ENCODE measurements around the gene BMPER. TPM values are rescaled to one million over a fixed set of nuclear protein-coding genes. Genes with fewer than 3 reads are reported as not detected.

BMPER gene
- polyA plus RNA-seq, 1 donor from 2014 or later = 2.1 TPM

DNA sequence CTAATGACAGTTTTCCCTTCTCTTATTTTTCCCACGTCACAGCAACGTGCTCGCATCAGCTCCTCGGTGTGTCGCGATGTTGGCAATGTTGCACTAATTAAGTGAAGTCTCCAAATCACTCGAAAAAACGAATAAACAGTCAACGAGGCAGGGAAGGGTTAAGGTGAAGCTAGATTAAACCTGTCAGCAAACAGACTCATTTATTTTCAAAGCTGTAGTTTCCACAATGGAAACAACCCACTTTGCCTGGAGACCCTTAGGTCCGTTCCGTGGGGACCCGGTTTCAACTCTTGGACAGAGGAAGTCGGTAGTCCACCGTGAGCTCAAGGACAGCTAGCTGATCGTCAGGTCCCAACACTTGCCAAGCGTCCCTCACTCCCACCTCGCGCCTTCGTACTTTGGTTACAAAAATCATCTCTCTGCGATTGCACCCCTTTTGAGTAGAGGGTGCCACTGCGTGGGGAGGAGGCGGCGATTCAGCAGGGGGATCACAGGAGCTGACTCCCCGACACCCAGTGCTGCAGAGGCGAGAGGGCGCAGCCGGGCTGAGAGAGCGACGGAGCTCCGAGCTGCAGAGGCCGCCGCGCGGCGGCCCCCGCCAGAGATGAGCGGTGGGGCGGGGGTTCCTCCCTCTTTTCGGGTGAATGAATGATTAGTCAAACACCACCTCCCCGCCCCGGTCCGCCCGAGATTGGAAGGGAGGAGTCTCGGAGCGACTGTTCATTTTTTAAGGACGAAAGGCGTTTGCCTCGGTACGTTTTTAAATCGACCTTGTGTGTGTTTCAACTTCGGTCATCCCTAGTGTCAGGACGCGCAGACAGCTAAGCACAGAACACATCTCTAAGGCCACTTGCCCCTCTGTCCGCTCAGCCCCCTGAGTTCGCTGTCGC, 1.3 kb upstream of the BMPER start:
- peak overlapping the region; percentile 63 for H3K9ac ChIP-seq (ENCODE audit: low read length)
- peaks cover 52% of the 10 kb centered on the region for H3K27me3 ChIP-seq (ENCODE audit: insufficient read depth, low read depth, low read length)
- no peaks in the 10 kb centered on the region for H3K36me3 ChIP-seq (ENCODE audit: insufficient read depth, low read length)
- no peaks in the 10 kb centered on the region for H3K9me2 ChIP-seq (ENCODE audit: insufficient read depth, low read length)
- no peaks in the 10 kb centered on the region for H3K9me3 ChIP-seq (ENCODE audit: low read length)
- peak overlapping the region; percentile 87 for H3K4me3 ChIP-seq (ENCODE audit: low read length)
- H3K4me2 ChIP-seq (ENCODE audit: low read length) = peak overlapping the region; percentile 81
- no peaks in the 10 kb centered on the region for H4K20me1 ChIP-seq (ENCODE audit: insufficient read depth)
- no peaks in the 10 kb centered on the region for H3K79me2 ChIP-seq (replicated peaks; ENCODE audit: insufficient read depth, low read length)
- TF ChIP-seq RAD21 (conservative IDR thresholded peaks at IDR 0.05) (no peak), EP300 (conservative IDR thresholded peaks at IDR 0.05; ENCODE audit: poor library complexity, severe bottlenecking) (no peak), SMC3 (conservative IDR thresholded peaks at IDR 0.05; ENCODE audit: poor library complexity) (no peak), POLR2AphosphoS5 (IDR thresholded peaks at IDR 0.05) (peak; percentile 25), MXI1 (conservative IDR thresholded peaks at IDR 0.05; ENCODE audit: poor library complexity, severe bottlenecking) (no peak), TAF1 (IDR thresholded peaks at IDR 0.05; ENCODE audit: low read depth) (no peak)
- peak overlapping the region; percentile 35 for H2AFZ ChIP-seq (ENCODE audit: low read depth, low read length)
- H3F3A ChIP-seq (ENCODE audit: insufficient read depth, low read length, poor library complexity, severe bottlenecking) = peaks cover 5% of the 10 kb centered on the region
- H3K27ac ChIP-seq (ENCODE audit: low read length) = no peak overlapping the region

DNA sequence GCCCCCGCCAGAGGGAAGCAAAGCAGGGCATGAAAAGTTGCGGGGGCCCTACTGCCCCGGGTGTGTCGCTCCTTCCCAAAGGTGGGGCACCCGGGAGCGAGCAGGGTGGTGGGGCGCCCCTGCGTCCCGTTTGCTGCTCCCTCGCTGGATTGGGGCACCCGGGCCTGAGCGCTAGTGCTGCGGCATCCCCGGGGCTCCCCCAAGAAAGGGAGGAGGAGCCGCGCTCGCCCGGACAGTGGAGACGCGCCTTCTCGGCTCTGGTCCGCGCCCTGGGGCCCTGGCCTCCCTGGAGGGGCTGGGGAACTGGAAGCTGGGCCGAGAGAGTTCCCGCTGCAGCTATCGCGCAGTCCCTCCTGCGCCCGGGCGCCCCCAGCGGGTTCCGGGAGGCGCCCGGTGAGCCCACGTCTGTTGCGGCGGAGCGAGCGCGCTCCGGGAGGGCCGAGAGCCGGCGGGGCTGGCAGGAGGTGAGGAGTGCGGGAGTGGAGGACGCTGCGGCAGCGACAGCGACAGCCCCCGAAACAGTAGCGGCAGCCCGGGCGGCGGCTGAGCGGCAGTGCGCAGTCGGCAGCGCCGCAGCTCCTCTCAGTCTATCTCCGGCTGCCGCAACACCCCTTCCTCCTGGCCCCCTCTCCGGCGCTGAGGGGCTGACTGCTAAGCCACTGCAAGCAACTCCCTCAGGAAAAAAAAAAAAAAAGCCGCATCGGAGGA, 504 bp upstream of the BMPER start:
- Histone ChIP-seq H3K9me3 (ENCODE audit: low read length) (no peaks in the 10 kb centered on the region), H4K20me1 (ENCODE audit: insufficient read depth) (no peaks in the 10 kb centered on the region), H3K4me3 (ENCODE audit: low read length) (peak overlapping the region; percentile 87), H3K27ac (ENCODE audit: low read length) (no peak overlapping the region), H3K9ac (ENCODE audit: low read length) (peak overlapping the region; percentile 63), H3K9me2 (ENCODE audit: insufficient read depth, low read length) (no peaks in the 10 kb centered on the region), H3K4me2 (ENCODE audit: low read length) (peak overlapping the region; percentile 81), H3F3A (ENCODE audit: insufficient read depth, low read length, poor library complexity, severe bottlenecking) (peaks cover 5% of the 10 kb centered on the region), H3K27me3 (ENCODE audit: insufficient read depth, low read depth, low read length) (peaks cover 52% of the 10 kb centered on the region), H3K79me2 (replicated peaks; ENCODE audit: insufficient read depth, low read length) (no peaks in the 10 kb centered on the region), H3K36me3 (ENCODE audit: insufficient read depth, low read length) (no peaks in the 10 kb centered on the region), H2AFZ (ENCODE audit: low read depth, low read length) (no peak overlapping the region)
- TF ChIP-seq EP300 (conservative IDR thresholded peaks at IDR 0.05; ENCODE audit: poor library complexity, severe bottlenecking) = no peak
- peak; percentile 19 for TF ChIP-seq TAF1 (IDR thresholded peaks at IDR 0.05; ENCODE audit: low read depth)
- TF ChIP-seq RAD21 (conservative IDR thresholded peaks at IDR 0.05) = peak; percentile 7
- TF ChIP-seq, protein P1, sequence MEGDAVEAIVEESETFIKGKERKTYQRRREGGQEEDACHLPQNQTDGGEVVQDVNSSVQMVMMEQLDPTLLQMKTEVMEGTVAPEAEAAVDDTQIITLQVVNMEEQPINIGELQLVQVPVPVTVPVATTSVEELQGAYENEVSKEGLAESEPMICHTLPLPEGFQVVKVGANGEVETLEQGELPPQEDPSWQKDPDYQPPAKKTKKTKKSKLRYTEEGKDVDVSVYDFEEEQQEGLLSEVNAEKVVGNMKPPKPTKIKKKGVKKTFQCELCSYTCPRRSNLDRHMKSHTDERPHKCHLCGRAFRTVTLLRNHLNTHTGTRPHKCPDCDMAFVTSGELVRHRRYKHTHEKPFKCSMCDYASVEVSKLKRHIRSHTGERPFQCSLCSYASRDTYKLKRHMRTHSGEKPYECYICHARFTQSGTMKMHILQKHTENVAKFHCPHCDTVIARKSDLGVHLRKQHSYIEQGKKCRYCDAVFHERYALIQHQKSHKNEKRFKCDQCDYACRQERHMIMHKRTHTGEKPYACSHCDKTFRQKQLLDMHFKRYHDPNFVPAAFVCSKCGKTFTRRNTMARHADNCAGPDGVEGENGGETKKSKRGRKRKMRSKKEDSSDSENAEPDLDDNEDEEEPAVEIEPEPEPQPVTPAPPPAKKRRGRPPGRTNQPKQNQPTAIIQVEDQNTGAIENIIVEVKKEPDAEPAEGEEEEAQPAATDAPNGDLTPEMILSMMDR (IDR thresholded peaks at IDR 0.05; ENCODE audit: poor library complexity, severe bottlenecking) = peak; percentile 56

DNA sequence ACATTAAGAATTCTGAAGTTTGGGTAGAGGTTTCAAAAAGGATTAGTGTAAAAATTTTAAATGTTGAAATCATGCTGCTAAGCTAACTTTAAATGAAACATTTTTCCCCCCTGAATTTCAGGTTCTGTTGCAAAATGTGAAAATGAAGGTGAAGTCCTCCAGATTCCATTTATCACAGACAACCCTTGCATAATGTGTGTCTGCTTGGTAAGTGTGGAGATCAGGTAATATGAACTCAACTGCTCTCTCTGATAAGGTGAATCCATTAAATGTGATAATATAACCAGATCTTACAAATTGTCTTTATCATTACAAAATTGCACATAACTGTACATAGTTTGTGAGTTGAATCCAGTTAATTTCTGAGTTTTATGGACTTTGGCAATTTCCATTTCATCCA, 1.4 kb downstream of the BMPER start:
- no peak overlapping the region for H3K4me2 ChIP-seq (ENCODE audit: low read length)
- no peaks in the 10 kb centered on the region for H3K79me2 ChIP-seq (replicated peaks; ENCODE audit: insufficient read depth, low read length)
- no peaks in the 10 kb centered on the region for H3K36me3 ChIP-seq (ENCODE audit: insufficient read depth, low read length)
- H3K27ac ChIP-seq (ENCODE audit: low read length) = no peak overlapping the region
- TF ChIP-seq, protein P1 (IDR thresholded peaks at IDR 0.05; ENCODE audit: poor library complexity, severe bottlenecking) = no peak
- H3K27me3 ChIP-seq (ENCODE audit: insufficient read depth, low read depth, low read length) = peaks cover 52% of the 10 kb centered on the region
- no peak overlapping the region for H2AFZ ChIP-seq (ENCODE audit: low read depth, low read length)
- H3F3A ChIP-seq (ENCODE audit: insufficient read depth, low read length, poor library complexity, severe bottlenecking) = peaks cover 5% of the 10 kb centered on the region
- no peak overlapping the region for H3K9ac ChIP-seq (ENCODE audit: low read length)
- H3K4me3 ChIP-seq (ENCODE audit: low read length) = peak overlapping the region; percentile 10
- no peaks in the 10 kb centered on the region for H4K20me1 ChIP-seq (ENCODE audit: insufficient read depth)
- no peaks in the 10 kb centered on the region for H3K9me3 ChIP-seq (ENCODE audit: low read length)
- no peaks in the 10 kb centered on the region for H3K9me2 ChIP-seq (ENCODE audit: insufficient read depth, low read length)

Measured in neural cell (in vitro differentiated cells).